GM12892 (cell line): ENCODE measurements around the gene MRPL38.
"Not testable (repeated sequence)": the region's sequence is repeated elsewhere in the genome, so short reads cannot be mapped to it uniquely, and the experiment has no call there.

Source experiments
- DNase-seq: peaks from one replicate; pipeline ENCODE4 v3.0.0; 2011; ENCODE audit not compliant: insufficient read length
- FAIRE-seq: peaks from 2 replicates; lab custom pipeline; 2011; peaks lifted over from hg19 to GRCh38; lab: Jason Lieb, UNC
- POLR2A ChIP-seq: IDR thresholded peaks from 2 replicates; pipeline ENCODE4 v1.6.1; 2011; ENCODE audit warnings: low read depth, low read length, control low read depth
- POLR2AphosphoS5 ChIP-seq: IDR thresholded peaks from 2 replicates; pipeline ENCODE4 v1.6.1; 2011; ENCODE audit warnings: low read depth, low read length, control low read depth
- TAF1 ChIP-seq: IDR thresholded peaks from 2 replicates; pipeline ENCODE4 v1.6.1; 2011; ENCODE audit warnings: low read depth, mild to moderate bottlenecking, control low read depth, low read length, borderline replicate concordance

Gene MRPL38

DNA sequence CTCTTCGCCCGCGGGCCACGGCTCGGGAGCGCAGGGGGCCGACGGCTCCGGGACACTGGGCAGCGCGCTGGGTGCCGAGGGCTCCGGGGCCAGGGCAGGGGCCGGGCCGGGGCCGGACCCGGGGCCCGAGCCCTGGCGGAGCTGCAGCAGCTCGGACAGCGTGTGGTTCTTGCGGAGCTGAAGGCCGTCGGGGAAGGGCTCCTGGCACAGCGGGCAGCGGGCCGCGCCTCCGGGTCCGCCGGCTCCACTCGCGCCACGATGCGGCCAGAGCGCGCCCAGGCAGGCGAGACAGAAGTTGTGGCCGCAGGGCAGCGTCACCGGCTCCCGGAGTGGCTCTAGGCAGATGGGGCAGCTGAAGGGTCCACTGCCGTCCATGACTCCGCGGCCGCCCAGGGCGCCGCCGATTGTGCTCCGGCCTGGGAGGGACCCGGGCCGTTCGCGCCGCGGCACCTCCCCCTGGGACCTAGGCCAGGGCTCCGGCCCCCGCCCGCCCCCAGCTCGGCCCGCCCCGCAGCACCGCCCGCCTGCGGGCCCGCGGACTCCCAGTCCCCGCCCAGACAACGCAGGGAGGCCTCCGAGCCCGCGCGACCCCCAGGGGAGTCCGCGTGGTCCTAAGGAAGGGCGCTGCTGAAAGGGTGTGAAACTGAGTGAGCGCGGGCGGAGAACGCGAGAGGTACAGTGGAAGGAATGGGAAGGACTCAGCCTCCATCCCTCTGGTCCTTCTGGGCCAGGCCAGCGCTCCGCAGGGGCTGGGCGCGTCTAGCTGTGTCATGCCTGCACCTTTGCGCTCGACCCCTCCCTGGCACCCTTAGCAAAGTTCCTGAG, 26.3 kb downstream of the MRPL38 start, which contains the start of gene TRIM47:
Gene TRIM47 (minus strand): TSS at position 408 of the 825 bp plus-strand sequence. CDS start 33 bp downstream, at position 375.
- no peak for DNase-seq
- no peak for FAIRE-seq
- no peak for TF ChIP-seq POLR2AphosphoS5
- TF ChIP-seq POLR2A, result no peak
- no peak for TF ChIP-seq TAF1

DNA sequence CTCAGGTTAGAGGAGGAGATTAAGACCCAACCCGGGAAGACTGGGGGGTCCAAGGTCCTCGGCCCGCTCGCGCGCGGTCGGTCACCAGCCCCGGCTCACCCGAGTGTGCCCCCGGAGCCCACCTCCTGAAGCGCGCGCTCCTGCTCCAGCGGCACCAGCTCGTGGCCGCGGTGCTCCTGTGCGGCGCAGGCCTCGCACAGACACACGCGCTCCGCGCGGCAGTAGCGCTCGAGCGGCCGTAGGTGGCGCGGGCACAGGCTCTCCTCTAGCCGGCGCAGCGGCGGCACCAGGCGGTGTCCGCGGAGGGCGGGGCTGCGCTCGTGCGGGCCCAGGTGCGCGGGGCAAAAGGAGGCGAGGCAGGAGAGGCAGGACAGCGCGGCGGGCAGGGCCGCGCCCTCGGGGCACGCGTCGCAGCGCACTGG, 26.9 kb downstream of the MRPL38 start:
- DNase-seq (no peak), FAIRE-seq (peak; percentile 17)

DNA sequence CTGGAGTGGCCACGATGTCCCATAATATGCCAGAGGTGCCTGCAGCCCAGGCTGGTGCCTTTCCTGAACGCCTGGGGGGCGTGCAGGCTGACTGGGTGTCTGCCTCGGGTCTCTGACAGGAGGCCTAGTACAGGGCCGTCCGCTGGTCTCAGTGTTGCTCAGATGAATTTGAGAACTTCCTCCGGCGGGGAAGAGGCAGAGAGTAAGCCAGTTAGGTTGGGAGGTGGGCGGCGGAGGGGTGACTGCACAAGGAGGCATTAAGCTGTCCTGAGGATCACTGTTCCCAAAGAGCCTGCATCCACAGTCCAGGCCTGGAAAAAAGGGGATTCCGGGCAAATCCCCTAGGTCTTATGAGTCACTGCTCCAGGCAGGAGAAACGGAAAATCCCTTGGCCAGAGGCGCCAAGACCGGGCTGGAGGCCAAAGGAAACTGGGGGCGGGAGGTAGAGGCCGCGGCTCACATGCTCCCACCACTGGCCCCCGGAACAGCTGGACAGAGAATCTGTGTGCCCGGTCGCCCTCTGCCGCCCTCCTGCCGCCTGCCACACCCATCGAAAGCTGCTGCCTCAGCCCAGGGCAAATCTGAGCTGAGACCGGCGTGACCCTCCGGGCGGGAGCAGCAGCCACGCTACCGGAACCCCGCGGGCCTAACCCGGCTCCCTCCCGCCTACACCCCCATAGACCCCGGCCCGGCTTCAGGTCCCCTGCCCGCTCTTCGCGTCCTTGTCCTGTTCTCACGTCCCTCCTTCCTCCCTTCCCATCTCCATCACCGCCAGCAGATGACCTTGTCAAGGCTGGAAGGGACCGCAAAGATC, 27.5 kb downstream of the MRPL38 start:
- TF ChIP-seq POLR2AphosphoS5, result no peak
- no peak for TF ChIP-seq POLR2A
- TF ChIP-seq TAF1, result no peak
- FAIRE-seq (peak; percentile 9), DNase-seq (no peak)

More for the DNA sequence above, 26.9 kb downstream of the MRPL38 start:
- TF ChIP-seq TAF1 (no peak), POLR2AphosphoS5 (no peak), POLR2A (no peak)

DNA sequence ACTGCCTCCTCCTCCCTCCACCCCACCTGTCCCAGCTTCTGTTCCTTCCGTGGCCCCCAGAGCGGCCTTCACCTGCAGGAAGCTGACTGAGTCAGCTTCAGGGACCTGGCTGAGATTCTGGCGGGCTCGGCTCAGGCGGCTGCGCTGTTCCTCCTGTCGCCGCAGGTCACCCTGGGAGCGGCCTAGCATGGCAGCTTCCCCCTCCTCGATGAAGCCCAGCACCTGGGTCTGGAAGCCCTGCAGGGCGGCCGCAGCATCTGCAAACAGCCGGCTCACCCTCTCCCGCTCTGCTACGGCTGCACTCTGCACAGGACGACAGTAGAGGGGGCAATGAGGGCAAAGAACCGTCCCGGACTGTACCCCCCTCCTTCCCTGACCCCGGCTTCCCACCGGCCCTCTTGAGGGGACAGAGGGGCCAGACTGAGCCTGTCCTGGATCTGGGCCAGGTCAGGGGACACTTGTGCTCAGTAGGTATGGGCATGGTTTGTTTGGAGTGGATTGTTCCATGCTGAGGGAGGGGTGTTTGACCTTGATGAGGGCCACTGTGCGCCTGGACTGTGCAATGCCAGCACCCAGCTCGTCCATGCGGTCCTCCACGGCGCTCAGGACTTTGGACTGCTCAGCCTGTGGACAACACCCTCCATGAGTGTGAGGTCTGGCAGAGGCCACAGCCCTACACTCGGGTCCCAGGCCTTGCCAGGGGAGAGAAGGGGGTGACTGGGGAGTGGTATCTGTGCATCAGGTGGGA, 28.3 kb downstream of the MRPL38 start:
- no peak for DNase-seq
- FAIRE-seq, result peak; percentile 67
- TF ChIP-seq TAF1 (no peak), POLR2AphosphoS5 (no peak), POLR2A (no peak)

DNA sequence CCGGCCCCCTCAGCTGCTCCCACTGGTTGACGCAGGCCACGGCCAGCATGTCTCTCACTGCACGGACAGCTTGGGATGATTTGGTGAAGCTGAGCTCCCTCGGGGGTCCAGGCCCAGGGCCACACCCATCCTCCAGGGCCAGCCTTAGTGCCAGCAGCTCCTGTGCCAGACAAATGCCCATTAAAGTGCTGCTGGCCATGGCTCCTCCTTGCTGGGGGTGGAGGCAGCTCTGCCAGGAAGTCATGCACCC, 28.8 kb downstream of the MRPL38 start:
- FAIRE-seq (no peak), DNase-seq (no peak)
- TF ChIP-seq TAF1 (no peak), POLR2A (no peak)

DNA sequence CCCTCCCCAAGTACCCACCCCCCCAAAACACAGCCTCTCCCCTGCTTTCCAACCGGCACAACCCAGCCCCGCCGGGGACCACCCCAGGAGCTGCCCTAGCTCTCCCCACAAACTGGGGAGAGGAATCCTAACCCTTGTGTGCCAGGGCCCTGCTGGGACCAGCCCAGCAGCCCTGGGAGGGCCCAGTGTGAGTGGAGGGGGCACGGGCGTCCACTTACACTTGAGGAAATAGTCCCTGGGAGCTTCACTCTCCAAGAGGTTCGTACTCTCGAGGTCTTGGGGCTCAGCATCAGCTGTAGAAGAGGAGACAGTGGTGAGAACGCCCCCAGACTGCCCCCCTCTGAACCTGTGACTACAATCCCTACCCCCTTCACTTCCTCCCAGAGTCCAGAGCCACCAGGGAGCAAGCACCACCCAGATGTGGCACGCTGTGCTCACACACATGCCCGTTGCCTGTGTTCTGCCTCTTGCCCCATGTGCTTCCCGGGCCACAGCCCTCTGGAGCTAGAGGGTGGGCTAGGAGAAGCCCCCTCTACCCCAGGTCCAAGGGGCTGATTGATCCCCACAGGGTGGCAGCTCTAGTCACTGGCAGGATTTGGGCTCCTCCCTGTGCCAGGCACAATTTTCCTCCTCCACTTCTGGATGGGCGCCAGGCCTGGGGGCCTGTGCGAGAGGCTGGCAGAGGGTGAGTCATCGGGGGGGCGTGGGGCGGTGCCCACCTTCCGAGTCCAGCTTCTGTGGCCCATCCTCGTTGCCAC, 29.3 kb downstream of the MRPL38 start:
- DNase-seq (no peak), FAIRE-seq (no peak)
- TF ChIP-seq POLR2A (no peak), TAF1 (no peak), POLR2AphosphoS5 (no peak)

DNA sequence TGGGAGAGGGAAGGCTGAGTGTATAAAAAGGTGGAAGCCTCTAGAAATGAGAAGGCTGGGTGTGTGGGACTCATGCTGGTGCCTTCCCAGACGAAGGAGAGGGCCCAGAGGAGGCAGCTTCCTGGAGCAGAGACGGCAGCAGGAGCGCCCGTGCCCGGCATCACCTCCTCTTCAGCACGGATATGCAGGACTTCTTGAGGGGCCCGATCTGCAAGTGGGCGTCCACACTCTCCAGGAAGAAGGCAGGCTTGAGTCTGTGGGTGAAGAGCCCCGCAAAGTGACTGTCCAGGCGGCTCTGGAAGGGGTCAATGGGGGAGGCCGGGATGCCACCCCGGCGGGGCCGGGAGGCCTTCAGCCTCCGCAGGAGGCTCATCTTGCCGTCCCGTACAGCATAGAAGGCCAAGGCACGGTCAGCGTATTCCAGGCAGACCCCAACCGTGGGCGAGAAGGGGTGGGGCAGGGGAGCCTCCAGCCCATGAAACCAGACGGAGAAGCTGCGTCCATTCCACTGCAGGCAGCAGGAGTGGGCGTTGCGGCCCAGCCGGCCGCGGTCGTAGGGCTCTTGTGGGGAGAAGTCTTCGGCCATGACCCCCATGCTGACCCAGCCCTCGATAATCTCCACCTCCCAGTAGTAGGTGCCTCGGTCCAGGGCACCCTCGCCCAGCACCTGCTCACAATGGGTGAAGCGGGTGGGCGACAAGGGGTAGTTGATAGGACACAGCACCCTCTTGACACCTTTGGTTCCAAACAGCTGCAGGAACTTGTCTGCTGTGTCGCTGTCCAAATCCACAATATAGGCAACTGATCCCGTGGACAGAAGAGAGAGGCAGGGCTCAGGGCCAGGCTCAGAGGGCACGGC, 30.1 kb downstream of the MRPL38 start:
- DNase-seq (no peak), FAIRE-seq (no peak)
- TF ChIP-seq POLR2A, result no peak

DNA sequence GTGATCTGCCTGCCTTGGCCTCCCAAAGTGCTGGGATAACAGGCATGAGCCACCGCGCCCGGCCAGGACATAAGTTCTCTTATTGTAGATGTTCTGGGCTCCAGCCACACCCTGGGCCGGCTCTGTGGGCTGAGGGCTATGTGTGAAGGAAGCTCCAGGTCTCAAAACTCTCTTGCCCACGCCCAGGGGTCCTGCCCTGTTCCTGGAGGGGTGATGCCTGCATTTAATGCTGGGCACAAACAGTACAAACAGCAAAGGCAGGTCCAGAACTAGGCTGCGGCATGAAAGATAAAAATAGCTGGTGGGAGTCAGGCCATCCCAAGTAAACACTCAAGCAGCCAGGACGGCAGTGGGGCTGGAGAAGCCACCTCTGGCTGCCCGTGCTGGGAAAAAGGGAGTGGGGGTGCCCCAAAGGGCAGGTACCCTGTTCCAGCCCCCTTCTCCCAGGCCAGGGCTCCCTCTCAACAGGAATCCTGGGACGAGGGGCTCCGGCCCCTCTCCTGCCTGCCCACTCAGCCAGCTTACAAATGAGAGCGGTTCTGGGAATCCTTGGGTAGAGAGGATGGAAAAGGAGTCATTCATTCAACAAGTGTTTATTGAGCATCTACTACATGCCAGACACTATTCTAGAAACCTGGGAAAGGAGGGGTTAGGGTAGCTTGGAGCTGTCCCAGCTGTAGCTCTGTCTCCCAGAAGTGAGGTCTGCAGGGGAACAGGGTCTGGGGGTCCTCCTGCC, 30.9 kb downstream of the MRPL38 start:
- no peak for DNase-seq
- FAIRE-seq, result no peak
- no peak for TF ChIP-seq TAF1
- TF ChIP-seq POLR2A, result no peak
- TF ChIP-seq POLR2AphosphoS5, result no peak

DNA sequence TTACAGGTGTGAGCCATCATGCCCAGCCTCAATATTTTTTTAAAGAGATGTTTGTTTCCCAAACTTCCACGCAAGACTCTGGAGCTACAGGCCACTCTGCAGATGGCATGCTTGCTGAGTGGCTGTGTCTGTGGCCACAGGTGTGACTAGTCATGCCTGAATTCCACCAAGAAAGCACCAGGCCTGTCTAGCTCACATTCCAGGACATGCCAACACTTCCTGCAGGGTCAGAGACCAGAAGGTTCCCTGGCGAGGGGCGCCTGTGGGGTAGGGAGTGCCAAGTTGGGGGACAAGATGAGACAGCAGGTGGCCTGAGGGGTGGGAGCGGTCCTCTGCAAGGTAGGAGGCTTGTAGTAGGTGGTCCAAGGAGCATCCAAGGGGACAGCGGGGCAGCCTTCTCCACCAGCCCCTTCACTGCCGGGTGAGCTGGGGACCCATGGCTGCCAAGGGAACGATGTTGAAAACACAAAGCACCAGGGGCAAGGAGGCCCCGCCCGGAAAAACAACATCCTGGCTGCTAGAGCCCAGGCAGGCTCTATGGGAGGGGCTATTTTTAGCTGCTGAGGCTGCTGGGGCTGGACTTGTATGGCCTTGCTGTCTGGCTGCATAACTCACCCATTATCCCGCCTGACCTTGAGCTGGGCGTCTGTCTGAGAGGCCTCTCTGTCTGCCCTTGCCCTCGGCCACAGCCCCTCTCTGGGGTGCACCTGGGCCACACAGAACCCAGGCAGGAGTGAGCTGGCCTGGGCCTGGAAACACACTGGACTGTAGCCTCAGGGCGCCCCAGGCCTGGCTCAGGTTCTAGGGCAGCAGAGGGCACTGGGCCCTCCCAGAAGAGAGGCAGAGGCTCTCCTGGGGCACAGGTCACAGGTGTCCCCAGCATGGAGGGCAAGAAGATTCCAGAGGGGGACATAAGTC, 32.0 kb downstream of the MRPL38 start:
- TF ChIP-seq POLR2AphosphoS5 (no peak), TAF1 (no peak)
- FAIRE-seq (no peak), DNase-seq (no peak)

DNA sequence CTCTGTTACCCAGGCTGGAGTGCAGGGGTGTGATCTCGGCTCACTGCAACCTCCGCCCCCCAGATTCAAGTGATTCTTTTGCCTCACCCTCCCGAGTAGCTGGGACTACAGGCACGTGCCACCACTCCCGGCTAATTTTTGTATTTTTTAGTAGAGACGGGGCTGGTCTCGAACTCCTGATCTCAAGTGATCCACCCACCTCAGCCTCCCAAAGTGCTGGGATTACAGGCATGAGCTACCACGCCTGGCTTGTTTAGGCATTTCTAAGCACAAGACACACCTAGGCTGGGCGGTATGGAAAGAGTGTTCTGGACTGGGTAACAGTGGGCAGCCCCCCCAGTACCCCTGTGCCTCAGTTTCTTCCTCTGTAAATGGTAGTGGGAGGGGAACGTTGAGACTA, 34.5 kb downstream of the MRPL38 start:
- not testable (repeated sequence) for FAIRE-seq, DNase-seq
